H1 (cell line): ENCODE measurements around the gene SNRNP70. TPM values are rescaled to one million over a fixed set of nuclear protein-coding genes. Genes with fewer than 3 reads are reported as not detected.

Experiments
- CTCF ChIA-PET: fragments of 300-600 bp; sonication (Branson Sonifier 250); formaldehyde crosslinking; loops from one replicate; lab custom pipeline; 2021; ENCODE audit not compliant: partially characterized antibody; lab: Charles Lee
- POLR2A ChIA-PET: fragments of 300-600 bp; sonication (Branson Sonifier 250); formaldehyde crosslinking; loops from one replicate; lab custom pipeline; 2021; ENCODE audit warnings: inconsistent platforms; ENCODE audit not compliant: partially characterized antibody; lab: Charles Lee
- DNase-seq, 2 experiments: peaks; one replicate each; pipeline versions ENCODE4 v3.0.0 to v3.0.0-alpha.2; 2010 to 2022; ENCODE audit warnings: low spot score in 2 of 2, low read depth in 1 of 2, mixed read lengths in 1 of 2
- FAIRE-seq: peaks from 2 replicates; lab custom pipeline; 2011; peaks lifted over from hg19 to GRCh38; lab: Jason Lieb, UNC
- H2AFZ ChIP-seq: 2 replicates; pipeline ENCODE4 v1.8.1; 2012; ENCODE audit warnings: low read length, inconsistent platforms
- H2AK5ac ChIP-seq: 2 replicates; pipeline ENCODE4 v1.6.1; 2013; ENCODE audit warnings: low read depth, low read length
- H2BK120ac ChIP-seq: replicated peaks from 2 replicates; pipeline ENCODE3; 2013; ENCODE audit warnings: low read depth, low read length, inconsistent platforms
- H2BK12ac ChIP-seq: 2 replicates; pipeline ENCODE4 v1.6.1; 2013; ENCODE audit warnings: low read depth, low read length
- H2BK15ac ChIP-seq: 2 replicates; pipeline ENCODE4 v1.6.1; 2013; ENCODE audit warnings: low read length
- H2BK20ac ChIP-seq: 2 replicates; pipeline ENCODE4 v1.6.1; 2013; ENCODE audit warnings: low read length
- H2BK5ac ChIP-seq: 2 replicates; pipeline ENCODE4 v1.6.1; 2013; ENCODE audit warnings: low read depth, low read length
- H3K14ac ChIP-seq: 2 replicates; pipeline ENCODE4 v1.6.1; 2013; ENCODE audit warnings: inconsistent platforms; ENCODE audit not compliant: insufficient read length
- H3K18ac ChIP-seq: 2 replicates; pipeline ENCODE4 v1.6.1; 2013; ENCODE audit warnings: low read length; ENCODE audit errors: extremely low read depth
- H3K23ac ChIP-seq: 2 replicates; pipeline ENCODE4 v1.6.1; 2013; ENCODE audit warnings: inconsistent platforms; ENCODE audit not compliant: insufficient read length
- H3K23me2 ChIP-seq: 2 replicates; pipeline ENCODE4 v1.6.1; 2013; ENCODE audit warnings: low read depth, low read length
- H3K27ac ChIP-seq: 2 replicates; pipeline ENCODE4 v1.6.1; 2011; ENCODE audit warnings: low read depth, low read length, inconsistent platforms
- H3K27me3 ChIP-seq, 4 experiments: replicated peaks in 1 of 4; 1 replicate in 1 of 4; 2 replicates in 3 of 4; pipeline versions ENCODE4 v1.6.1 to v1.8.1; 2011 to 2013; ENCODE audit warnings: low read length in 3 of 4, mild to moderate bottlenecking in 3 of 4, inconsistent platforms in 2 of 4, mixed read lengths in 2 of 4, moderate library complexity in 1 of 4; ENCODE audit not compliant: control insufficient read depth in 3 of 4, insufficient read depth in 3 of 4; ENCODE audit errors: extremely low read depth in 1 of 4
- H3K36me3 ChIP-seq, 4 experiments: 2 replicates each; pipeline versions ENCODE4 v1.6.1 to v1.8.1; 2011 to 2013; ENCODE audit warnings: mild to moderate bottlenecking in 4 of 4, low read length in 3 of 4, moderate library complexity in 2 of 4, control low read depth in 1 of 4, inconsistent platforms in 1 of 4; ENCODE audit not compliant: insufficient read depth in 4 of 4, control insufficient read depth in 2 of 4
- H3K4ac ChIP-seq: replicated peaks from 2 replicates; pipeline ENCODE3; 2013; ENCODE audit warnings: low read length, low read depth, mixed read lengths, inconsistent platforms; ENCODE audit not compliant: insufficient read length
- H3K4me1 ChIP-seq, 4 experiments: replicated peaks in 1 of 4; 1 replicate in 1 of 4; 2 replicates in 3 of 4; pipeline versions ENCODE4 v1.6.1 to v1.8.1; 2011 to 2013; ENCODE audit warnings: low read length in 3 of 4, inconsistent platforms in 2 of 4, mixed read lengths in 1 of 4; ENCODE audit not compliant: insufficient read depth in 4 of 4, control insufficient read depth in 3 of 4
- H3K4me2 ChIP-seq, 2 experiments: 2 replicates each; pipeline versions ENCODE4 v1.6.1 to v1.8.1; 2011 to 2013; ENCODE audit warnings: low read depth in 2 of 2, low read length in 2 of 2, control low read depth in 1 of 2, inconsistent platforms in 1 of 2, mild to moderate bottlenecking in 1 of 2; ENCODE audit not compliant: insufficient read depth in 1 of 2
- H3K4me3 ChIP-seq, 4 experiments: fragments of 200-600, 300-600 bp in 1 of 4; sonication (generic), shearing (Covaris generic), sonication (Bioruptor Twin) in 1 of 4; 2 replicates each; pipeline versions ENCODE4 v1.5.1 to v1.8.1; 2011 to 2016; ENCODE audit warnings: low read length in 4 of 4, low read depth in 3 of 4, control low read depth in 2 of 4, inconsistent platforms in 2 of 4, mild to moderate bottlenecking in 2 of 4, mixed read lengths in 1 of 4, moderate library complexity in 1 of 4; ENCODE audit not compliant: insufficient read depth in 2 of 4; ENCODE audit errors: extremely low read depth in 1 of 4
- H3K56ac ChIP-seq: replicated peaks from 2 replicates; pipeline ENCODE3; 2013; ENCODE audit warnings: low read depth, mild to moderate bottlenecking, mixed read lengths, low read length, inconsistent platforms; ENCODE audit not compliant: insufficient read length
- H3K79me1 ChIP-seq: 2 replicates; pipeline ENCODE4 v1.6.1; 2013; ENCODE audit warnings: low read depth, low read length, control low read depth
- H3K79me2 ChIP-seq, 2 experiments: 2 replicates each; pipeline versions ENCODE4 v1.6.1 to v1.8.1; 2012 to 2013; ENCODE audit warnings: low read length in 2 of 2, mild to moderate bottlenecking in 2 of 2, inconsistent platforms in 1 of 2; ENCODE audit not compliant: insufficient read depth in 2 of 2, control insufficient read depth in 1 of 2
- H3K9ac ChIP-seq, 4 experiments: replicated peaks in 1 of 4; 1 replicate in 1 of 4; 2 replicates in 3 of 4; pipeline versions ENCODE4 v1.6.1 to v1.8.1; 2011 to 2013; ENCODE audit warnings: low read depth in 3 of 4, low read length in 3 of 4, control low read depth in 2 of 4, mild to moderate bottlenecking in 2 of 4, moderate library complexity in 2 of 4, inconsistent platforms in 1 of 4; ENCODE audit errors: extremely low read depth in 1 of 4
- H3K9me3 ChIP-seq, 2 experiments: 2 replicates each; pipeline versions ENCODE4 v1.6.1 to v1.8.1; 2012 to 2013; ENCODE audit warnings: mild to moderate bottlenecking in 2 of 2, moderate library complexity in 2 of 2, control low read depth in 1 of 2, inconsistent platforms in 1 of 2, low read depth in 1 of 2, low read length in 1 of 2, mixed read lengths in 1 of 2; ENCODE audit not compliant: insufficient read depth in 2 of 2
- H4K20me1 ChIP-seq, 2 experiments: replicated peaks in 1 of 2; 2 replicates each; pipeline versions ENCODE3 to v1.8.1; 2011 to 2013; ENCODE audit warnings: inconsistent platforms in 2 of 2, low read length in 2 of 2, mild to moderate bottlenecking in 1 of 2; ENCODE audit not compliant: insufficient read depth in 2 of 2, control insufficient read depth in 1 of 2
- H4K5ac ChIP-seq: 2 replicates; pipeline ENCODE4 v1.6.1; 2013; ENCODE audit warnings: low read length, low read depth, mixed read lengths, inconsistent platforms; ENCODE audit not compliant: insufficient read length
- H4K8ac ChIP-seq: 2 replicates; pipeline ENCODE4 v1.8.0; 2013; ENCODE audit warnings: mild to moderate bottlenecking, moderate library complexity, low read length, inconsistent platforms; ENCODE audit not compliant: insufficient read depth; ENCODE audit errors: extremely low read depth
- H4K91ac ChIP-seq: replicated peaks from 2 replicates; pipeline ENCODE3; 2013; ENCODE audit warnings: low read length, mixed read lengths, inconsistent platforms; ENCODE audit not compliant: insufficient read length
- ATF3 ChIP-seq: IDR thresholded peaks from 2 replicates; pipeline ENCODE4 v1.6.1; 2011; ENCODE audit warnings: low read depth, mild to moderate bottlenecking, low read length; ENCODE audit not compliant: insufficient read depth
- CHD2 ChIP-seq: IDR thresholded peaks from 2 replicates; pipeline ENCODE4 v1.6.1; 2012; ENCODE audit warnings: low read length, improper control_type of control experiment
- FOSL1 ChIP-seq: IDR thresholded peaks from 2 replicates; pipeline ENCODE4 v1.6.1; 2011; ENCODE audit warnings: mild to moderate bottlenecking, low read depth, low read length, moderate library complexity; ENCODE audit not compliant: insufficient read depth
- GABPA ChIP-seq: IDR thresholded peaks from 2 replicates; pipeline ENCODE4 v1.6.1; 2011; ENCODE audit warnings: mild to moderate bottlenecking, low read length, moderate library complexity, borderline replicate concordance; ENCODE audit not compliant: insufficient read depth
- GTF2F1 ChIP-seq: IDR thresholded peaks from 2 replicates; pipeline ENCODE4 v1.6.1; 2012; ENCODE audit warnings: low read depth, low read length, improper control_type of control experiment, borderline replicate concordance
- HDAC2 ChIP-seq, 2 experiments: fragments of 300-600 bp in 1 of 2; sonication (generic) in 1 of 2; IDR thresholded peaks; 2 replicates each; pipeline ENCODE4 v1.6.1; 2011 to 2012; ENCODE audit warnings: low read depth in 2 of 2, low read length in 2 of 2, mild to moderate bottlenecking in 2 of 2, moderate library complexity in 2 of 2, borderline replicate concordance in 1 of 2, inconsistent platforms in 1 of 2
- JUN ChIP-seq: IDR thresholded peaks from 2 replicates; pipeline ENCODE4 v1.6.1; 2011; ENCODE audit warnings: low read depth, mild to moderate bottlenecking, improper control_type of control experiment, low read length
- JUND ChIP-seq: IDR thresholded peaks from 2 replicates; pipeline ENCODE4 v1.6.1; 2011; ENCODE audit warnings: mild to moderate bottlenecking, improper control_type of control experiment, low read length
- POLR2A ChIP-seq, 2 experiments: IDR thresholded peaks; 1 replicate in 1 of 2; 2 replicates in 1 of 2; pipeline ENCODE4 v1.6.1; 2011; ENCODE audit warnings: low read depth in 2 of 2, low read length in 2 of 2, mild to moderate bottlenecking in 2 of 2; ENCODE audit errors: control extremely low read depth in 1 of 2
- SAP30 ChIP-seq: fragments of 300-600 bp; sonication (generic); IDR thresholded peaks from 2 replicates; pipeline ENCODE4 v1.7.1; 2012; ENCODE audit warnings: low read length, moderate library complexity, mild to moderate bottlenecking, inconsistent platforms; ENCODE audit not compliant: insufficient read depth, insufficient replicate concordance
- SIX5 ChIP-seq: IDR thresholded peaks from 2 replicates; pipeline ENCODE4 v1.6.1; 2011; ENCODE audit warnings: mild to moderate bottlenecking, low read depth, low read length
- SP2 ChIP-seq: IDR thresholded peaks from 2 replicates; pipeline ENCODE4 v1.6.1; 2012; ENCODE audit warnings: mild to moderate bottlenecking, low read length, inconsistent platforms
- TAF1 ChIP-seq: IDR thresholded peaks from 2 replicates; pipeline ENCODE4 v1.6.1; 2011; ENCODE audit warnings: mild to moderate bottlenecking, low read depth, low read length
- TCF12 ChIP-seq: IDR thresholded peaks from 2 replicates; pipeline ENCODE4 v1.6.1; 2011; ENCODE audit warnings: low read depth, mild to moderate bottlenecking, low read length
- WGBS, 2 experiments: shearing (Covaris generic) in 1 of 2; methylation state at CpG; one replicate each; pipeline versions ENCODE4 v1.1.6 to v1.1.7; 2013 to 2015; ENCODE audit warnings: low lambda C conversion rate in 2 of 2, mixed read lengths in 2 of 2, inconsistent platforms in 1 of 2, low coverage in 1 of 2, missing lambda C conversion rate in 1 of 2; ENCODE audit not compliant: insufficient replicate concordance in 2 of 2, insufficient coverage in 1 of 2, insufficient read length in 1 of 2; ENCODE audit errors: extremely low coverage in 1 of 2, missing lambda C conversion rate in 1 of 2; 5-methylcytosine and 5-hydroxymethylcytosine counted together
- polyA plus RNA-seq, 7 experiments: library from polyadenylated mRNA; depleted of rRNA in 3 of 7; stranded (reverse) in 5 of 7; unstranded in 2 of 7; fragments of >200 nt in 5 of 7; fragments of 200-250 nt in 2 of 7; gene quantifications; 1 replicate in 5 of 7; 2 replicates in 1 of 7; 4 replicates in 1 of 7; pipeline versions ENCODE4 v1.2.1 to v1.2.3, GENCODE V29; 2011 to 2013; ENCODE audit warnings: missing spikeins in 2 of 7, mixed read lengths in 2 of 7
- total RNA-seq: library from RNA; stranded (reverse); fragmentation: NEBNext Ultra II Directional; extraction: Animal tissue kit (Norgen Biotek cat#: 25700); gene quantifications from 2 replicates; pipeline ENCODE4 v1.2.1, GENCODE V29; 2021

SNRNP70 gene
- total and polyA plus RNA-seq, 2 of the 8 experiments (the other 6 are each of a cell fraction or from before 2014, with no cell fraction given) = 231 to 235 TPM

GRCh38 chr19:49116544-49116943, 31.3 kb downstream of the SNRNP70 start:
- Histone ChIP-seq H3K79me2 (no peaks in the 10 kb centered on the region), H3K18ac (no peak overlapping the region), H4K8ac (no peak overlapping the region), H3K27ac (no peak overlapping the region), H3K27me3 (peaks cover 8 to 19% (median 17%) of the 10 kb centered on the region in 4 experiments), H3K23ac (no peak overlapping the region), H2BK15ac (no peak overlapping the region), H3K56ac (no peak overlapping the region), H3K4ac (no peak overlapping the region), H3K9me3 (no peaks in the 10 kb centered on the region), H3K23me2 (peaks cover 22% of the 10 kb centered on the region), H3K4me3 (no peak overlapping the region), H3K79me1 (peaks cover 2% of the 10 kb centered on the region; the same call in 1 of the 2 replicates), H2BK12ac (no peak overlapping the region), H3K9ac (no peak overlapping the region), H3K4me1 (peaks cover 0 to 6% (median 4%) of the 10 kb centered on the region in 4 experiments; a peak in 4 of 7 replicates), H3K36me3 (no peaks in the 10 kb centered on the region), H2BK5ac (no peak overlapping the region), H4K20me1 (peaks cover 0 to 9% of the 10 kb centered on the region in 2 experiments), H2AFZ (no peak overlapping the region), H2BK120ac (no peak overlapping the region), H4K91ac (no peak overlapping the region), H2AK5ac (no peak overlapping the region), H4K5ac (no peak overlapping the region), H2BK20ac (no peak overlapping the region), H3K14ac (no peak overlapping the region), H3K4me2 (no peak overlapping the region)
- ChIA-PET CTCF (interaction anchor here (1.2 to 3.2 kb wide), 6 partner anchors 11 to 105 kb away, joined by 3 to 16 read pairs (median 4); no protein-coding TSS in a partner anchor), POLR2A (interaction anchor here (1.4 to 2.1 kb wide), 4 partner anchors 14 to 34 kb away, joined by 3 to 8 read pairs (median 5); no protein-coding TSS in a partner anchor)
- DNase-seq (no peak), FAIRE-seq (no peak)
- WGBS, 2 experiments = 93% methylated on average over 1 of the region's 1 CpG; no CpG with 5 or more reads in 1 of the 2 experiments
- TF ChIP-seq TAF1 = no peak
- TF ChIP-seq JUND = no peak
- TF ChIP-seq FOSL1 = no peak
- no peak for TF ChIP-seq JUN
- no peak for TF ChIP-seq GABPA
- TF ChIP-seq HDAC2 (IDR thresholded peaks at IDR 0.05; ENCODE audit: borderline replicate concordance in 1 of 2, low read depth in 2 of 2, low read length in 2 of 2) = no peak
- no peak for TF ChIP-seq GTF2F1
- no peak for TF ChIP-seq ATF3
- TF ChIP-seq SAP30 = no peak
- TF ChIP-seq POLR2A (IDR thresholded peaks at IDR 0.05; ENCODE audit: control extremely low read depth in 1 of 2, low read depth in 2 of 2, low read length in 2 of 2) = no peak
- no peak for TF ChIP-seq SIX5
- no peak for TF ChIP-seq TCF12
- no peak for TF ChIP-seq SP2
- TF ChIP-seq CHD2 = no peak
